ENCODE data around the gene KLHL42. TPM values are rescaled to one million over a fixed set of nuclear protein-coding genes. Genes with fewer than 3 reads are reported as not detected.

The KLHL42 gene
- total and polyA plus RNA-seq, 10 of the 15 experiments (the other 5 are each of a cell fraction or from before 2014, with no cell fraction given): 2.1 to 18.2 (median 13.1) TPM

DNA sequence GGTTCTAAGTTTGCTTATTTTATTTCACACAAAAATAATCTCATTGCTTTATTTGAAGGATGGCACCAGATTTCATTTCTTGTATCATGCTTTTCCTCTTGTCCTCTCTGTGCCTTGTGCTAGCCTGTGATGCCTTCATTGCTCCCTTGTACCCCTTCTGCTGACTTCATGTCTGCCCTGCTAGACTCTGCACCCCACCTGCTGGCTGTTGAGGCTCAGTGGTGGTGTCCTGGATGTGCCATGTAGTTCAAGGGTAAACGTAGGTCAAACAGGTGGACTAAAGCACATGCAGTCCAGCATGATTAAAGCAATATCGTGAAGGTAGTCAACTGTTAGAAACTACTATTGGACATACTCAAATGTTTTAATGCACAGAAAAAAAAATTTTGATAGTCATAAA lies 47.8 kb upstream of the KLHL42 start:
- no peak for FAIRE-seq
- Histone ChIP-seq H3K27me3 (replicated peaks in 1 of 2; ENCODE audit: control insufficient read depth in 2 of 2, insufficient read depth in 2 of 2, low read length in 1 of 2) (no peaks in the 10 kb centered on the region), H3K27ac (ENCODE audit: control insufficient read depth, insufficient read depth) (no peak overlapping the region), H3K79me2 (ENCODE audit: control insufficient read depth, insufficient read depth, low read length) (no peaks in the 10 kb centered on the region; the same call in 1 of the 2 replicates), H3K36me3 (ENCODE audit: control insufficient read depth in 2 of 2, insufficient read depth in 2 of 2, low read length in 1 of 2) (peaks cover 5 to 10% of the 10 kb centered on the region in 2 experiments; a peak in 3 of 4 replicates), H3K4me1 (ENCODE audit: control insufficient read depth, insufficient read depth, low read length) (no peaks in the 10 kb centered on the region), H3K9ac (ENCODE audit: control insufficient read depth, insufficient read depth, low read length) (no peak overlapping the region), H2AFZ (ENCODE audit: control insufficient read depth, low read depth, low read length) (no peak overlapping the region), H3K4me2 (ENCODE audit: control insufficient read depth, insufficient read depth) (no peak overlapping the region), H3K9me3 (replicated peaks; ENCODE audit: control insufficient read depth, insufficient read depth, low read length) (no peaks in the 10 kb centered on the region), H3K4me3 (no peak overlapping the region), H4K20me1 (ENCODE audit: control insufficient read depth, insufficient read depth) (no peaks in the 10 kb centered on the region)
- ChIA-PET POLR2A (no interaction called here), SMC1A (ENCODE audit: uncharacterized antibody, unreplicated experiment) (interaction anchor here (1.1 to 6.6 kb wide), 9 partner anchors 7 to 1140 kb away, joined by 3 to 70 read pairs (median 4); no protein-coding TSS in a partner anchor), CTCF (interaction anchor here (0.6 to 7.4 kb wide), 20 partner anchors 13 to 1889 kb away, joined by 3 to 122 read pairs (median 4); no protein-coding TSS in a partner anchor), RAD21 (ENCODE audit: unreplicated experiment) (interaction anchor here (0.6 to 3.4 kb wide), 9 partner anchors 48 to 433 kb away, joined by 3 to 43 read pairs (median 3); partner anchors contain the start of genes KLHL42 and MANSC4)
- ATAC-seq: peak; percentile 73
- 50% methylated on average over 2 of the region's 2 CpGs for WGBS (ENCODE audit: insufficient coverage, insufficient replicate concordance, low lambda C conversion rate, missing lambda C conversion rate)
- BruUV-seq (replicated peaks): no TSS peak
- intact Hi-C loops (cut with micrococcal nuclease; ENCODE audit: unreplicated experiment): loop anchor here (2.0 kb wide), 1 partner anchor 1141 kb away; no protein-coding TSS in a partner anchor
- in situ Hi-C loops (cut with MboI): loop anchor here (5.0 kb wide), 2 partner anchors 210 to 1145 kb away; no protein-coding TSS in a partner anchor
- no peak for TF ChIP-seq USF2 (IDR thresholded peaks at IDR 0.05; ENCODE audit: borderline replicate concordance, low read depth, low read length)
- peak in 2 of 3 experiments; percentile 25 to 32; a peak in 2 of 6 replicates for TF ChIP-seq CTCF (IDR thresholded peaks at IDR 0.05 in 2 of 3, conservative IDR thresholded peaks at IDR 0.05 in 1 of 3; ENCODE audit: control insufficient read depth in 2 of 3, extremely low read depth in 1 of 3, insufficient read depth in 1 of 3, low read depth in 3 of 3, low read length in 3 of 3)
- TF ChIP-seq BCL3 (IDR thresholded peaks at IDR 0.05; ENCODE audit: borderline replicate concordance, insufficient read depth, low read depth, low read length, poor library complexity, severe bottlenecking): no peak
- TF ChIP-seq RCOR1 (conservative IDR thresholded peaks at IDR 0.05; ENCODE audit: low read depth, low read length): no peak
- DNase-seq (ENCODE audit: low read depth, low spot score): no peak
